ENCODE data around the gene ILF3. TPM values are rescaled to one million over a fixed set of nuclear protein-coding genes. Genes with fewer than 3 reads are reported as not detected.

ILF3 gene
- polyA plus RNA-seq, 1 donor (not counting 4 experiments of a cell fraction or from before 2014, with no cell fraction given) = 162 TPM

DNA sequence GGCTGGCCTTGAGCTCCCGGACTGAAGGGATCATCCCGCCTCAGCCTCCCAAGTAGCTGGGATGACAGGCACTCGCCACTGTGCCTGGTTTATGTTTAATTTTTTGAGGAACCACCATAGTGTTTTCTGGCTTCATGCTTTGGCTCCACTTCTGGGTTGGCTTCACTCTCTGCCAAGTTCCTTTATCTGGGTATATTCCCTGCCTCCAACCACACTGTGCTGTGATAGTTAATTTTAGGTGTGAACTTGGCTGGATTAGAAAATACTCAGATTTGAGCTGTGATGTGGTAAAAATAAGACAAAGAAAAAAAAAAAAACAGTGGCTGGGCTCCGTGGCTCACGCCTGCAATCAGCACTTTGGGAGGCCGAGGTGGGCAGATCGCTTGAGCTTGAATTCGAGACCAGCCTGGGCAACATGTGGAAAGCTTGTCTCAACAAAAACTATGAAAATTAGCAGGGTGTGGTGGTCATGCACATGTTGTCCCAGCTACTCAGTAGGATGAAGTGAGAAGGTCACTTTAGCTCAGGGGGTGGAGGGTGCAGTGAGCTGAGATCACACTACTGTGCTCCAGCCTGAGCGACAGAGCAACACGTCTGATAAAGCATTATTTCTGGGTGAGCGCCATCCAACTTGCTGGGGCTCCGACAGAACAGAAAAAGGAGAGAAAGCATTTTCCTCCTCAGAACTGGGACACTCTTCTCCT, 7.5 kb upstream of the ILF3 start:
- Histone ChIP-seq H4K20me1 (ENCODE audit: control insufficient read depth, extremely low read depth, insufficient read depth, low read length) (no peaks in the 10 kb centered on the region), H3K4me3 (ENCODE audit: control insufficient read depth in 2 of 3, extremely low read depth in 1 of 3, insufficient read depth in 2 of 3, low read depth in 1 of 3, low read length in 3 of 3) (no peak overlapping the region), H3K9me3 (ENCODE audit: control insufficient read depth, low read depth, low read length) (no peaks in the 10 kb centered on the region), H3K36me3 (ENCODE audit: control insufficient read depth in 2 of 2, extremely low read depth in 1 of 2, insufficient read depth in 2 of 2, low read length in 2 of 2) (peaks cover 4 to 7% of the 10 kb centered on the region in 2 experiments), H2AFZ (ENCODE audit: control insufficient read depth, low read length) (peak overlapping the region; percentile 44), H3K4me2 (ENCODE audit: control insufficient read depth, extremely low read depth, insufficient read depth, low read depth, low read length) (no peak overlapping the region), H3K27me3 (ENCODE audit: control insufficient read depth, extremely low read depth, insufficient read depth, low read length) (no peaks in the 10 kb centered on the region), H3K27ac (ENCODE audit: control insufficient read depth, insufficient read depth, low read length) (no peak overlapping the region), H3K9me1 (ENCODE audit: control insufficient read depth, extremely low read depth, insufficient read depth, low read length) (peaks cover 2% of the 10 kb centered on the region), H3K4me1 (ENCODE audit: control insufficient read depth, extremely low read depth, insufficient read depth, low read length) (peaks cover 22% of the 10 kb centered on the region), H3K9ac (ENCODE audit: control insufficient read depth, extremely low read depth, insufficient read depth, low read length) (no peak overlapping the region), H3K79me2 (ENCODE audit: control insufficient read depth, insufficient read depth, low read length) (no peaks in the 10 kb centered on the region)
- TF ChIP-seq EZH2 (IDR thresholded peaks at IDR 0.05; ENCODE audit: low read length) = no peak
- TF ChIP-seq, protein P1, sequence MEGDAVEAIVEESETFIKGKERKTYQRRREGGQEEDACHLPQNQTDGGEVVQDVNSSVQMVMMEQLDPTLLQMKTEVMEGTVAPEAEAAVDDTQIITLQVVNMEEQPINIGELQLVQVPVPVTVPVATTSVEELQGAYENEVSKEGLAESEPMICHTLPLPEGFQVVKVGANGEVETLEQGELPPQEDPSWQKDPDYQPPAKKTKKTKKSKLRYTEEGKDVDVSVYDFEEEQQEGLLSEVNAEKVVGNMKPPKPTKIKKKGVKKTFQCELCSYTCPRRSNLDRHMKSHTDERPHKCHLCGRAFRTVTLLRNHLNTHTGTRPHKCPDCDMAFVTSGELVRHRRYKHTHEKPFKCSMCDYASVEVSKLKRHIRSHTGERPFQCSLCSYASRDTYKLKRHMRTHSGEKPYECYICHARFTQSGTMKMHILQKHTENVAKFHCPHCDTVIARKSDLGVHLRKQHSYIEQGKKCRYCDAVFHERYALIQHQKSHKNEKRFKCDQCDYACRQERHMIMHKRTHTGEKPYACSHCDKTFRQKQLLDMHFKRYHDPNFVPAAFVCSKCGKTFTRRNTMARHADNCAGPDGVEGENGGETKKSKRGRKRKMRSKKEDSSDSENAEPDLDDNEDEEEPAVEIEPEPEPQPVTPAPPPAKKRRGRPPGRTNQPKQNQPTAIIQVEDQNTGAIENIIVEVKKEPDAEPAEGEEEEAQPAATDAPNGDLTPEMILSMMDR (optimal IDR thresholded peaks at IDR 0.05 in 1 of 3, IDR thresholded peaks at IDR 0.05 in 1 of 3, conservative IDR thresholded peaks at IDR 0.05 in 1 of 3; ENCODE audit: extremely low read depth in 1 of 3, insufficient read depth in 2 of 3, low read length in 3 of 3) = no peak
- no peak for FAIRE-seq
- DNase-seq (ENCODE audit: low read depth, low spot score) = no peak
- dilution Hi-C loops (cut with MboI; ENCODE audit: extremely low pct_ligation_motif_present, low sequenced_read_pairs) = no loop called here

DNA sequence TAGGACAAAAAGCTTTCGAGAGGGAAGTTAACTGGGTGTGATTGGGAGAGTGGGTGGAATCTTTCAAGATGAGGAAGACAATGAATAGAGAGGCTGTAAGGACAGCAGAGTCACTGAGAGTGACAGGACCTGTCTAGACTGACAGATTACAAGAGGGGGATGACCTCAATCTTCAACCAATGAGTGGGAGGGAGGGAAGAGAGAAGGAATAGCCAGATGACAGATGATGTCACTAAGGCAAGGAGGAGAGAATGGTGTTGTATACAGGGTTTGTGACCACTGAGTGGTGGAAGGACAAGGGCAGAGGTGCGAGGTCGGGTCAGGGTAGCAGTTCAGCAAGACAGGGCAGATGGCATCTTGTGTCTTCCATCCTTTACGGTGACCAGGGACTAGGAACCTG, 5.8 kb upstream of the ILF3 start:
- H3K9me3 ChIP-seq (ENCODE audit: control insufficient read depth, low read depth, low read length) = no peaks in the 10 kb centered on the region
- H2AFZ ChIP-seq (ENCODE audit: control insufficient read depth, low read length) = no peak overlapping the region
- H4K20me1 ChIP-seq (ENCODE audit: control insufficient read depth, extremely low read depth, insufficient read depth, low read length) = no peaks in the 10 kb centered on the region
- H3K36me3 ChIP-seq (ENCODE audit: control insufficient read depth in 2 of 2, extremely low read depth in 1 of 2, insufficient read depth in 2 of 2, low read length in 2 of 2) = peaks cover 0 to 3% of the 10 kb centered on the region in 2 experiments
- FAIRE-seq = no peak
- H3K4me1 ChIP-seq (ENCODE audit: control insufficient read depth, extremely low read depth, insufficient read depth, low read length) = peaks cover 24% of the 10 kb centered on the region
- H3K27ac ChIP-seq (ENCODE audit: control insufficient read depth, insufficient read depth, low read length) = no peak overlapping the region
- DNase-seq (ENCODE audit: low read depth, low spot score) = no peak
- dilution Hi-C loops (cut with MboI; ENCODE audit: extremely low pct_ligation_motif_present, low sequenced_read_pairs) = no loop called here
- no peak overlapping the region for H3K4me3 ChIP-seq (ENCODE audit: control insufficient read depth in 2 of 3, extremely low read depth in 1 of 3, insufficient read depth in 2 of 3, low read depth in 1 of 3, low read length in 3 of 3)
- no peak overlapping the region for H3K4me2 ChIP-seq (ENCODE audit: control insufficient read depth, extremely low read depth, insufficient read depth, low read depth, low read length)
- TF ChIP-seq, protein P1 (optimal IDR thresholded peaks at IDR 0.05 in 1 of 3, IDR thresholded peaks at IDR 0.05 in 1 of 3, conservative IDR thresholded peaks at IDR 0.05 in 1 of 3; ENCODE audit: extremely low read depth in 1 of 3, insufficient read depth in 2 of 3, low read length in 3 of 3) = no peak
- no peak for TF ChIP-seq EZH2 (IDR thresholded peaks at IDR 0.05; ENCODE audit: low read length)
- H3K27me3 ChIP-seq (ENCODE audit: control insufficient read depth, extremely low read depth, insufficient read depth, low read length) = no peaks in the 10 kb centered on the region
- peaks cover 2% of the 10 kb centered on the region for H3K9me1 ChIP-seq (ENCODE audit: control insufficient read depth, extremely low read depth, insufficient read depth, low read length)
- peaks cover 5% of the 10 kb centered on the region for H3K79me2 ChIP-seq (ENCODE audit: control insufficient read depth, insufficient read depth, low read length)
- no peak overlapping the region for H3K9ac ChIP-seq (ENCODE audit: control insufficient read depth, extremely low read depth, insufficient read depth, low read length)
